ENCODE measurements around the gene GTPBP3. TPM values are rescaled to one million over a fixed set of nuclear protein-coding genes. Genes with fewer than 3 reads are reported as not detected.

The GTPBP3 gene
- total and polyA plus RNA-seq, 2 experiments from 2014 or later, result 25.4 to 67.8 TPM

GRCh38 chr19:17346109-17346671, 8.8 kb downstream of the GTPBP3 start:
- H3K79me2 ChIP-seq (replicated peaks; ENCODE audit: insufficient read depth), result no peaks in the 10 kb centered on the region
- H3K4me3 ChIP-seq, result no peak overlapping the region
- no peak overlapping the region for H3K4me2 ChIP-seq
- Mint-ChIP-seq H3K27me3 (ENCODE audit: insufficient read depth, low read depth, poor library complexity) (peaks cover 20% of the 10 kb centered on the region), H3K9me3 (no peaks in the 10 kb centered on the region), H3K4me1 (peaks cover 13% of the 10 kb centered on the region), H3K27ac (no peak overlapping the region), H3K4me3 (no peak overlapping the region), H3K36me3 (ENCODE audit: low read depth) (peaks cover 17% of the 10 kb centered on the region)
- H3K27ac ChIP-seq (ENCODE audit: low read depth), result no peak overlapping the region
- no peak for TF ChIP-seq ZNF114 (CRISPR knock-in tag; IDR thresholded peaks at IDR 0.05)
- TF ChIP-seq POLR2AphosphoS5 (IDR thresholded peaks at IDR 0.05; ENCODE audit: low read depth), result 0 out of 2 replicates have a peak, but pooled peaks have one; percentile 28
- no peak for TF ChIP-seq JUNB (IDR thresholded peaks at IDR 0.05; ENCODE audit: unreplicated experiment)
- TF ChIP-seq ZNF462 (CRISPR knock-in tag; IDR thresholded peaks at IDR 0.05), result peak; percentile 41; the same call in 1 of the 2 replicates
- TF ChIP-seq ETS1 (IDR thresholded peaks at IDR 0.05), result no peak
- peak; percentile 36; the same call in 1 of the 2 replicates for TF ChIP-seq CREB1 (CRISPR knock-in tag; IDR thresholded peaks at IDR 0.05; ENCODE audit: low read depth)
- TF ChIP-seq CTCF (conservative IDR thresholded peaks at IDR 0.05; ENCODE audit: low read depth in 2 of 2), result peak; percentile 86 to 97
- TF ChIP-seq EZH2phosphoT487 (IDR thresholded peaks at IDR 0.05; ENCODE audit: unreplicated experiment), result no peak
- no peak overlapping the region for H2AFZ ChIP-seq
- no peaks in the 10 kb centered on the region for H3K27me3 ChIP-seq (ENCODE audit: insufficient read depth)
- H3K36me3 ChIP-seq (ENCODE audit: insufficient read depth), result peaks cover 6% of the 10 kb centered on the region; the same call in 1 of the 2 replicates
- DNase-seq (ENCODE audit: low spot score) (peak; percentile 90), ATAC-seq (peak; percentile 95)
- H3K9me2 ChIP-seq (ENCODE audit: insufficient read depth), result no peaks in the 10 kb centered on the region
- H3F3A ChIP-seq (replicated peaks; ENCODE audit: low read depth), result peaks cover 6% of the 10 kb centered on the region; the same call in 1 of the 2 replicates
- no peaks in the 10 kb centered on the region for H4K20me1 ChIP-seq (replicated peaks; ENCODE audit: insufficient read depth)
- H3K4me1 ChIP-seq (ENCODE audit: insufficient read depth), result peaks cover 10% of the 10 kb centered on the region; the same call in 1 of the 2 replicates
